ENCODE results near the gene SRSF6.

SRSF6 gene

GRCh38 chr20:43460172-43460829, 2.6 kb downstream of the SRSF6 start:
- H3K4me3 ChIP-seq (ENCODE audit: low read length): no peak overlapping the region
- DNase-seq (ENCODE audit: low read depth): no peak
- TF ChIP-seq, protein P1, sequence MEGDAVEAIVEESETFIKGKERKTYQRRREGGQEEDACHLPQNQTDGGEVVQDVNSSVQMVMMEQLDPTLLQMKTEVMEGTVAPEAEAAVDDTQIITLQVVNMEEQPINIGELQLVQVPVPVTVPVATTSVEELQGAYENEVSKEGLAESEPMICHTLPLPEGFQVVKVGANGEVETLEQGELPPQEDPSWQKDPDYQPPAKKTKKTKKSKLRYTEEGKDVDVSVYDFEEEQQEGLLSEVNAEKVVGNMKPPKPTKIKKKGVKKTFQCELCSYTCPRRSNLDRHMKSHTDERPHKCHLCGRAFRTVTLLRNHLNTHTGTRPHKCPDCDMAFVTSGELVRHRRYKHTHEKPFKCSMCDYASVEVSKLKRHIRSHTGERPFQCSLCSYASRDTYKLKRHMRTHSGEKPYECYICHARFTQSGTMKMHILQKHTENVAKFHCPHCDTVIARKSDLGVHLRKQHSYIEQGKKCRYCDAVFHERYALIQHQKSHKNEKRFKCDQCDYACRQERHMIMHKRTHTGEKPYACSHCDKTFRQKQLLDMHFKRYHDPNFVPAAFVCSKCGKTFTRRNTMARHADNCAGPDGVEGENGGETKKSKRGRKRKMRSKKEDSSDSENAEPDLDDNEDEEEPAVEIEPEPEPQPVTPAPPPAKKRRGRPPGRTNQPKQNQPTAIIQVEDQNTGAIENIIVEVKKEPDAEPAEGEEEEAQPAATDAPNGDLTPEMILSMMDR (conservative IDR thresholded peaks at IDR 0.05; ENCODE audit: low read depth, low read length): no peak

GRCh38 chr20:43460830-43461200, 3.1 kb downstream of the SRSF6 start:
- TF ChIP-seq, protein P1 (conservative IDR thresholded peaks at IDR 0.05; ENCODE audit: low read depth, low read length): no peak
- no peak for DNase-seq (ENCODE audit: low read depth)
- H3K4me3 ChIP-seq (ENCODE audit: low read length): no peak overlapping the region

DNA sequence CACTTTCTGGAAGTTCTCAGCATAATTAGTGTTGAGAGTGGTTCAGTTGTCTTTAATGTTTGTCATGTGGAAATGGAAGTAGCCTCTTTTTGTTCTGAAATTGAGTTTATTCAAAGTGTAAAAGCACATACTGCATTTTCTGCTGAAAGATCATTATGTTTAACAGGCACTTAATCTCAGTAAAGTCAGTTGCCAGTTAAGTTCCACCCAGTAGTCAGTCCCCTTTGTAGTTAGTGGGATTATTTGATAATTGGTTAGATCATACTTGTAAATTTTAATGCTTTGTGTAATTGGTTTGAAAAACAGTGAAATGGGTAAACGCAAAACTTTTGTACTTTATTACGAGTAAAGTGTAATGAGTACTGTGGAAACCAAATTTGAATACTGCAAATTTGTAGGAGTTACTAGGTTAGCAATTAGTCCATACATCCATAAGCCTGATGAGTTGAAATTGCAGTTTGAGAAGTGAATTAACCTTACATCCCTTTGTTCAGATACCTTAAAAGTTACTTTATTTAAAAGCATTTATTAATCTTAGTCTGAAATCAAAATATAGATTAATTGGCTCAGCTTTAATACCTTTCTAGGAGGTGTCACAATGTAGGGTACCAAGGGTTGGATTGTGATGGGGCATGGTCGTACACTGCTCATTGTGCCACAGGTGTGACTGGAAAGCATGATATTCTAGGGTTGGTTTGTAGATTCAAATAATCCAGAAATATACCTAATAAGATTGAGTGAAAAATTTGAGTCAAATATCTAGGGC, 4.4 kb downstream of the SRSF6 start:
- no peak for DNase-seq (ENCODE audit: low read depth)

GRCh38 chr20:43462660-43463526, 5.2 kb downstream of the SRSF6 start:
- H3K4me3 ChIP-seq (ENCODE audit: low read length): no peak overlapping the region
- TF ChIP-seq, protein P1 (conservative IDR thresholded peaks at IDR 0.05; ENCODE audit: low read depth, low read length): no peak
- DNase-seq (ENCODE audit: low read depth): no peak

More for the DNA sequence above, 4.4 kb downstream of the SRSF6 start:
- no peak overlapping the region for H3K4me3 ChIP-seq (ENCODE audit: low read length)
- TF ChIP-seq, protein P1 (conservative IDR thresholded peaks at IDR 0.05; ENCODE audit: low read depth, low read length): no peak

- DNase-seq (ENCODE audit: low read depth): no peak
- H3K4me3 ChIP-seq (ENCODE audit: low read length): no peak overlapping the region
- TF ChIP-seq, protein P1 (conservative IDR thresholded peaks at IDR 0.05; ENCODE audit: low read depth, low read length): no peak
Observed at GRCh38 chr20:43463527-43464218, 6.0 kb downstream of the SRSF6 start.

DNA sequence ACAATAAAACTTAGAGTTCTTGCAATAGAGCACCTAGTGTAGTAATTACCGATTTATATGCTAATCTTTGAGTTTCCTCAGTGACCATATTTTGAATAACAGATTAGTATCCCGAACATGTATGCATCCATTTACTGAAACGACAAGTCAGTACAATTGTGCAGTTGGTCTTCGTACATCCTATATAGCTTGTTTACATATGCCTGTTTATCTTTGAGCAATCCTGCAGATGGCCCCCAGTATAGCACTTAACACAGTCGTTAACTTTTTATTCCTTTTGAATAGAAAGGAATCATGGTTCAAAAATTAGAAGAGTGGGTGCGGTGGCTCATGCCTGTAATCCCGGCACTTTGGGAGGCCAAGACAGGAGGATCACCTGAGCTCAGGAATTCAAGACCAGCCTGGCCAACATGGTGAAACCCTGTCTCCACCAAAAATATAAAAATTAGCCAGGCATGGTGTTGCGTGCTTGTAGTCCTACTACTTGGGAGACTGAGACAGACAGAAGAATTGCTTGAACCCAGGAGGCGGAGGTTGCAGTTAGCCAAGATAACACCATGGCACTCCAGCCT, 6.6 kb downstream of the SRSF6 start:
- DNase-seq (ENCODE audit: low read depth): no peak
- H3K4me3 ChIP-seq (ENCODE audit: low read length): no peak overlapping the region
- TF ChIP-seq, protein P1 (conservative IDR thresholded peaks at IDR 0.05; ENCODE audit: low read depth, low read length): no peak
